Activated gamma-delta T cell treated with anti-CD3 and anti-CD28 coated beads, Interleukin-2, amount 50 U/mL, for 16 hours (primary cell): Measurements from ENCODE around the gene NLRP7.
"Not testable (repeated sequence)": the region's sequence is repeated elsewhere in the genome, so short reads cannot be mapped to it uniquely, and the experiment has no call there.

Experiments
- DNase-seq: peaks from one replicate; pipeline ENCODE4 v3.0.0-alpha.2; 2020; ENCODE audit warnings: low read depth

Gene NLRP7

GRCh38 chr19:54947381-54947780, at the start of gene NLRP7:
Gene NLRP7, minus strand, starts transcription at chr19:54947530.
- no peak for DNase-seq

GRCh38 chr19:54995561-54995960, 48.2 kb upstream of the NLRP7 start:
- DNase-seq, result no peak

GRCh38 chr19:54989531-54989930, 42.2 kb upstream of the NLRP7 start:
- DNase-seq, result not testable (repeated sequence)

- DNase-seq, result not testable (repeated sequence)
Measured at GRCh38 chr19:54982562-54982961, 35.2 kb upstream of the NLRP7 start.

GRCh38 chr19:54973229-54974090, 26.1 kb upstream of the NLRP7 start:
- not testable (repeated sequence) for DNase-seq

GRCh38 chr19:54971446-54971845, 24.1 kb upstream of the NLRP7 start:
- DNase-seq, result not testable (repeated sequence)

GRCh38 chr19:54969647-54970046, 22.3 kb upstream of the NLRP7 start:
- no peak for DNase-seq

GRCh38 chr19:54967611-54968010, 20.3 kb upstream of the NLRP7 start:
- DNase-seq, result no peak

- not testable (repeated sequence) for DNase-seq
Measured at GRCh38 chr19:54965055-54965454, 17.7 kb upstream of the NLRP7 start.

- DNase-seq, result no peak
Measured at GRCh38 chr19:54959840-54960239, 12.5 kb upstream of the NLRP7 start.

GRCh38 chr19:54955376-54955775, 8.0 kb upstream of the NLRP7 start:
- no peak for DNase-seq

GRCh38 chr19:54953345-54953713, 6.0 kb upstream of the NLRP7 start:
- DNase-seq, result not testable (repeated sequence)

GRCh38 chr19:54952591-54953344, 5.4 kb upstream of the NLRP7 start:
- DNase-seq, result no peak

- DNase-seq, result not testable (repeated sequence)
Measured at GRCh38 chr19:54950580-54950979, 3.2 kb upstream of the NLRP7 start.

GRCh38 chr19:54949412-54949811, 2.1 kb upstream of the NLRP7 start:
- no peak for DNase-seq

- DNase-seq, result not testable (repeated sequence)
Measured at GRCh38 chr19:54943772-54944361, 3.5 kb downstream of the NLRP7 start.

GRCh38 chr19:54939538-54939937, 7.8 kb downstream of the NLRP7 start:
- DNase-seq, result not testable (repeated sequence)

- DNase-seq, result no peak
Measured at GRCh38 chr19:54938906-54939305, 8.4 kb downstream of the NLRP7 start.

GRCh38 chr19:54937926-54938325, 9.4 kb downstream of the NLRP7 start:
- DNase-seq, result no peak

GRCh38 chr19:54928299-54928698, 19.0 kb downstream of the NLRP7 start:
- DNase-seq, result no peak

GRCh38 chr19:54923276-54923675, 24.1 kb downstream of the NLRP7 start:
- DNase-seq, result no peak

GRCh38 chr19:54921082-54921481, 26.2 kb downstream of the NLRP7 start:
- no peak for DNase-seq
